Thoracic aorta (tissue), 2 donors: ENCODE data around the gene CDHR2. TPM values are rescaled to one million over a fixed set of nuclear protein-coding genes. Genes with fewer than 3 reads are reported as not detected.

ENCODE experiments used
- ATAC-seq: fragments of 150-250 bp; one replicate; pipeline ENCODE4 v1.8.0; 2017; ENCODE audit warnings: low read depth; ENCODE audit not compliant: insufficient number of reproducible peaks, low FRiP score
- DNase-seq: peaks from one replicate; pipeline ENCODE4 v3.0.0-alpha.2; 2020; ENCODE audit warnings: low spot score
- H3K27ac ChIP-seq, 2 donors: fragments of 200-600 bp; sonication (generic); 1 replicate in 1 of 2; 2 replicates in 1 of 2; pipeline ENCODE4 v1.5.1; 2016; ENCODE audit warnings: mild to moderate bottlenecking in 2 of 2, moderate library complexity in 2 of 2
- H3K27me3 ChIP-seq: fragments of 200-600 bp; sonication (generic); replicated peaks from 2 replicates; pipeline ENCODE4 v1.6.0; 2016; ENCODE audit warnings: mild to moderate bottlenecking; ENCODE audit not compliant: insufficient read depth
- H3K36me3 ChIP-seq: fragments of 200-600 bp; sonication (generic); one replicate; pipeline ENCODE4 v1.5.1; 2016
- H3K4me1 ChIP-seq, 2 donors: fragments of 200-600 bp; sonication (generic); 1 replicate in 1 of 2; 2 replicates in 1 of 2; pipeline versions ENCODE4 v1.5.1 to v1.6.0; 2016; ENCODE audit warnings: low read depth in 2 of 2, mild to moderate bottlenecking in 1 of 2; ENCODE audit not compliant: control insufficient read depth in 1 of 2
- H3K4me3 ChIP-seq: fragments of 200-600 bp; sonication (generic); 2 replicates; pipeline ENCODE4 v1.5.1; 2016; ENCODE audit warnings: mild to moderate bottlenecking
- H3K9me3 ChIP-seq: fragments of 200-600 bp; sonication (generic); 2 replicates; pipeline ENCODE4 v1.5.1; 2016
- CTCF ChIP-seq: fragments of 200-600 bp; sonication (generic); IDR thresholded peaks from one replicate; pipeline ENCODE4 v1.5.1; 2019; ENCODE audit warnings: antibody characterized with exemption
- total RNA-seq, 2 donors: library from RNA; depleted of rRNA; stranded (reverse); fragments of >200 nt; gene quantifications; one replicate each; pipeline versions ENCODE4 v1.1.0 to v1.2.3, GENCODE V29; 2016

Gene CDHR2
- total RNA-seq, 2 donors from 2014 or later: not detected

GRCh38 chr5:176606875-176607274 lies 57.7 kb downstream of the CDHR2 start:
- Histone ChIP-seq H3K4me3 (no peak overlapping the region), H3K36me3 (no peaks in the 10 kb centered on the region), H3K9me3 (no peaks in the 10 kb centered on the region), H3K4me1 (no peaks in the 10 kb centered on the region), H3K27ac (no peak overlapping the region), H3K27me3 (no peaks in the 10 kb centered on the region)
- ATAC-seq (no peak), DNase-seq (no peak)
- TF ChIP-seq CTCF: no peak

- Histone ChIP-seq H3K4me3 (no peak overlapping the region), H3K27ac (no peak overlapping the region), H3K4me1 (no peaks in the 10 kb centered on the region), H3K27me3 (no peaks in the 10 kb centered on the region), H3K9me3 (no peaks in the 10 kb centered on the region), H3K36me3 (no peaks in the 10 kb centered on the region)
- ATAC-seq (no peak), DNase-seq (no peak)
- no peak for TF ChIP-seq CTCF
These were observed 59.1 kb downstream of the CDHR2 start for GRCh38 chr5:176608142-176608705.

GRCh38 chr5:176608937-176609723 lies 60.0 kb downstream of the CDHR2 start:
- Histone ChIP-seq H3K27ac (no peak overlapping the region), H3K4me3 (peak overlapping the region; percentile 73), H3K27me3 (no peaks in the 10 kb centered on the region), H3K36me3 (no peaks in the 10 kb centered on the region), H3K9me3 (no peaks in the 10 kb centered on the region), H3K4me1 (no peaks in the 10 kb centered on the region)
- ATAC-seq: no peak
- DNase-seq: no peak
- TF ChIP-seq CTCF: no peak

- H3K4me3 ChIP-seq: peak within 1 kb of the TSS; percentile 73
- H3K27ac ChIP-seq: no peak within 1 kb of the TSS
- H3K27me3 ChIP-seq: no peaks in the 10 kb centered on the region
These were observed 60.7 kb downstream of the CDHR2 start, which contains the start of gene GPRIN1 for GRCh38 chr5:176609724-176610434. Gene GPRIN1, minus strand, starts transcription at chr5:176610156. Its CDS starts 10,322 bp downstream, at chr5:176599834.

More at GRCh38 chr5:176609724-176610434, 60.7 kb downstream of the CDHR2 start, which contains the start of gene GPRIN1:
- no peak for ATAC-seq
- DNase-seq: no peak
- no peak for TF ChIP-seq CTCF
- H3K36me3 ChIP-seq: no peaks in the 10 kb centered on the region
- no peaks in the 10 kb centered on the region for H3K9me3 ChIP-seq
- H3K4me1 ChIP-seq: no peaks in the 10 kb centered on the region
